ENCODE results near the gene EEF2K. TPM values are rescaled to one million over a fixed set of nuclear protein-coding genes. Genes with fewer than 3 reads are reported as not detected.

Gene EEF2K
- total RNA-seq, 1 donor from 2014 or later, result 22.5 TPM

- H3K27ac Mint-ChIP-seq, result no peak overlapping the region
- H3K27me3 Mint-ChIP-seq, result no peaks in the 10 kb centered on the region
- DNase-seq (ENCODE audit: extremely low spot score, unreplicated experiment), result no peak
- no peak overlapping the region for H3K4me3 Mint-ChIP-seq
- H3K9me3 Mint-ChIP-seq, result no peaks in the 10 kb centered on the region
- H3K4me1 Mint-ChIP-seq (ENCODE audit: unreplicated experiment), result no peaks in the 10 kb centered on the region
- peaks cover 18% of the 10 kb centered on the region for H3K36me3 Mint-ChIP-seq
- TF ChIP-seq CTCF (conservative IDR thresholded peaks at IDR 0.05), result no peak
These were observed 46.2 kb downstream of the EEF2K start for GRCh38 chr16:22252317-22252716.

- no peak for DNase-seq (ENCODE audit: extremely low spot score, unreplicated experiment)
- H3K36me3 Mint-ChIP-seq, result peaks cover 13% of the 10 kb centered on the region
- no peak overlapping the region for H3K27ac Mint-ChIP-seq
- H3K27me3 Mint-ChIP-seq, result no peaks in the 10 kb centered on the region
- no peak overlapping the region for H3K4me3 Mint-ChIP-seq
- TF ChIP-seq CTCF (conservative IDR thresholded peaks at IDR 0.05), result no peak
- H3K4me1 Mint-ChIP-seq (ENCODE audit: unreplicated experiment), result no peaks in the 10 kb centered on the region
- no peaks in the 10 kb centered on the region for H3K9me3 Mint-ChIP-seq
These were observed 47.2 kb downstream of the EEF2K start for GRCh38 chr16:22253272-22253671.

GRCh38 chr16:22255335-22255734, 49.3 kb downstream of the EEF2K start:
- Mint-ChIP-seq H3K36me3 (peaks cover 23% of the 10 kb centered on the region), H3K4me3 (no peak overlapping the region), H3K27ac (no peak overlapping the region), H3K4me1 (ENCODE audit: unreplicated experiment) (no peaks in the 10 kb centered on the region), H3K9me3 (no peaks in the 10 kb centered on the region), H3K27me3 (no peaks in the 10 kb centered on the region)
- DNase-seq (ENCODE audit: extremely low spot score, unreplicated experiment), result no peak
- no peak for TF ChIP-seq CTCF (conservative IDR thresholded peaks at IDR 0.05)

GRCh38 chr16:22257440-22257839, 51.4 kb downstream of the EEF2K start:
- Mint-ChIP-seq H3K36me3 (peaks cover 25% of the 10 kb centered on the region), H3K4me3 (no peak overlapping the region), H3K27me3 (no peaks in the 10 kb centered on the region), H3K27ac (no peak overlapping the region), H3K4me1 (ENCODE audit: unreplicated experiment) (no peaks in the 10 kb centered on the region), H3K9me3 (no peaks in the 10 kb centered on the region)
- DNase-seq (ENCODE audit: extremely low spot score, unreplicated experiment), result no peak
- no peak for TF ChIP-seq CTCF (conservative IDR thresholded peaks at IDR 0.05)

- Mint-ChIP-seq H3K4me1 (ENCODE audit: unreplicated experiment) (no peaks in the 10 kb centered on the region), H3K27ac (no peak overlapping the region), H3K36me3 (peaks cover 12% of the 10 kb centered on the region), H3K4me3 (no peak overlapping the region), H3K9me3 (no peaks in the 10 kb centered on the region), H3K27me3 (no peaks in the 10 kb centered on the region)
- TF ChIP-seq CTCF (conservative IDR thresholded peaks at IDR 0.05), result no peak
- no peak for DNase-seq (ENCODE audit: extremely low spot score, unreplicated experiment)
These were observed 54.4 kb downstream of the EEF2K start for GRCh38 chr16:22260490-22260889.

GRCh38 chr16:22262460-22262859, 56.4 kb downstream of the EEF2K start:
- Mint-ChIP-seq H3K4me1 (ENCODE audit: unreplicated experiment) (no peaks in the 10 kb centered on the region), H3K27ac (no peak overlapping the region), H3K36me3 (peaks cover 12% of the 10 kb centered on the region), H3K4me3 (no peak overlapping the region), H3K9me3 (no peaks in the 10 kb centered on the region), H3K27me3 (no peaks in the 10 kb centered on the region)
- DNase-seq (ENCODE audit: extremely low spot score, unreplicated experiment), result no peak
- no peak for TF ChIP-seq CTCF (conservative IDR thresholded peaks at IDR 0.05)
